HepG2 (cell line): ENCODE data around the gene CLCNKA. TPM values are rescaled to one million over a fixed set of nuclear protein-coding genes. Genes with fewer than 3 reads are reported as not detected.

ENCODE experiments used
- ELF3 ChIP-seq: IDR thresholded peaks from 2 replicates; pipeline ENCODE4 v1.6.1; 2016; ENCODE audit warnings: missing genetic modification reagents, missing compliant biosample characterization
- GATAD1 ChIP-seq: IDR thresholded peaks from 2 replicates; pipeline ENCODE4 v1.6.1; 2016; ENCODE audit warnings: missing genetic modification reagents, missing compliant biosample characterization
- HIVEP1 ChIP-seq: sonication (generic); formaldehyde crosslinking; IDR thresholded peaks from 2 replicates; pipeline ENCODE4 v1.4.0; 2020; ENCODE audit warnings: mild to moderate bottlenecking, missing genetic modification reagents
- HOXA3 ChIP-seq: sonication (generic); formaldehyde crosslinking; IDR thresholded peaks from 2 replicates; pipeline ENCODE4 v1.5.0; 2020; ENCODE audit warnings: missing genetic modification reagents
- JUNB ChIP-seq: sonication (generic); formaldehyde crosslinking; IDR thresholded peaks from 2 replicates; pipeline ENCODE4 v1.8.0; 2022; ENCODE audit warnings: missing genetic modification reagents, mild to moderate bottlenecking, borderline replicate concordance
- KLF6 ChIP-seq: IDR thresholded peaks from 2 replicates; pipeline ENCODE4 v1.8.0; 2016; ENCODE audit warnings: missing biosample characterization, missing genetic modification reagents
- MAF1 ChIP-seq: sonication (generic); formaldehyde crosslinking; IDR thresholded peaks from 2 replicates; pipeline ENCODE4 v1.5.0; 2020; ENCODE audit warnings: missing genetic modification reagents, borderline replicate concordance
- MIER3 ChIP-seq: IDR thresholded peaks from 2 replicates; pipeline ENCODE4 v1.6.1; 2016; ENCODE audit warnings: missing compliant biosample characterization, borderline replicate concordance
- MTA3 ChIP-seq: sonication (generic); formaldehyde crosslinking; IDR thresholded peaks from 2 replicates; pipeline ENCODE4 v1.4.0; 2020; ENCODE audit warnings: missing genetic modification reagents
- NCOR1 ChIP-seq: fragments of 200-600 bp; sonication (generic); IDR thresholded peaks from 2 replicates; pipeline ENCODE4 v1.7.0; 2017; ENCODE audit warnings: antibody characterized with exemption, low read length, borderline replicate concordance
- PRDM4 ChIP-seq: sonication (generic); formaldehyde crosslinking; IDR thresholded peaks from 2 replicates; pipeline ENCODE4 v1.9.0; 2021; ENCODE audit warnings: missing genetic modification reagents, borderline replicate concordance
- SNAPC2 ChIP-seq: sonication (generic); formaldehyde crosslinking; IDR thresholded peaks from 2 replicates; pipeline ENCODE4 v1.8.1; 2022; ENCODE audit warnings: mild to moderate bottlenecking, missing genetic modification reagents
- STAG1 ChIP-seq: sonication (generic); formaldehyde crosslinking; IDR thresholded peaks from 2 replicates; pipeline ENCODE4 v1.4.0; 2020; ENCODE audit warnings: missing genetic modification reagents
- U2AF2 ChIP-seq: fragments of 200-400 bp; formaldehyde crosslinking; IDR thresholded peaks from 2 replicates; pipeline ENCODE4 v1.6.1; 2017; ENCODE audit warnings: low read depth, mild to moderate bottlenecking, low read length
- ZBTB20 ChIP-seq: sonication (generic); formaldehyde crosslinking; IDR thresholded peaks from 2 replicates; pipeline ENCODE4 v1.8.1; 2023; ENCODE audit warnings: missing genetic modification reagents, low read depth, mild to moderate bottlenecking, borderline replicate concordance
- ZFP36L2 ChIP-seq: sonication (generic); formaldehyde crosslinking; IDR thresholded peaks from 2 replicates; pipeline ENCODE4 v1.4.0; 2020; ENCODE audit warnings: missing genetic modification reagents
- ZMAT5 ChIP-seq: sonication (generic); formaldehyde crosslinking; IDR thresholded peaks from 2 replicates; pipeline ENCODE4 v1.5.0; 2020; ENCODE audit warnings: mild to moderate bottlenecking, low read depth, missing genetic modification reagents, borderline replicate concordance
- ZNF44 ChIP-seq: sonication (generic); formaldehyde crosslinking; IDR thresholded peaks from 2 replicates; pipeline ENCODE4 v1.5.1; 2020; ENCODE audit warnings: mild to moderate bottlenecking, missing genetic modification reagents
- ZNF567 ChIP-seq: sonication (generic); formaldehyde crosslinking; IDR thresholded peaks from 2 replicates; pipeline ENCODE4 v1.8.1; 2023; ENCODE audit warnings: mild to moderate bottlenecking, missing genetic modification reagents, borderline replicate concordance
- ZNF678 ChIP-seq: sonication (generic); formaldehyde crosslinking; IDR thresholded peaks from 2 replicates; pipeline ENCODE4 v1.4.0; 2020; ENCODE audit warnings: mild to moderate bottlenecking, missing genetic modification reagents
- ZNF841 ChIP-seq: sonication (generic); formaldehyde crosslinking; IDR thresholded peaks from 2 replicates; pipeline ENCODE4 v1.8.1; 2023; ENCODE audit warnings: missing genetic modification reagents, borderline replicate concordance
- polyA plus RNA-seq, 8 experiments: library from polyadenylated mRNA; depleted of rRNA in 3 of 8; stranded (reverse) in 7 of 8; unstranded in 1 of 8; fragments of >200 nt; fragmentation: Illumina TruSeq in 4 of 8; extraction: Trizol in 4 of 8; gene quantifications; 2 replicates each; pipeline versions ENCODE4 v1.2.1 to v1.2.3, GENCODE V29; 2011 to 2016; ENCODE audit warnings: low read depth in 4 of 8, missing spikeins in 1 of 8, mixed read lengths in 1 of 8; ENCODE audit not compliant: insufficient read depth in 1 of 8
- total RNA-seq, 5 experiments: library from RNA; depleted of rRNA; stranded (reverse); fragments of >200 nt; fragmentation: Illumina TruSeq; extraction: Trizol; gene quantifications; 2 replicates each; pipeline ENCODE4 v1.2.3, GENCODE V29; 2016; ENCODE audit warnings: low read depth in 1 of 5
- TF ChIP-seq, protein P1 (sequence below): sonication (generic); formaldehyde crosslinking; IDR thresholded peaks from 2 replicates; pipeline ENCODE4 v1.5.1; 2020; ENCODE audit warnings: missing genetic modification reagents, mild to moderate bottlenecking, borderline replicate concordance
- TF ChIP-seq, protein P2 (sequence below): sonication (generic); formaldehyde crosslinking; IDR thresholded peaks from 2 replicates; pipeline ENCODE4 v1.8.1; 2023; ENCODE audit warnings: mild to moderate bottlenecking, inconsistent platforms, moderate library complexity, missing genetic modification reagents, borderline replicate concordance
- TF ChIP-seq, protein P3 (sequence below): sonication (generic); formaldehyde crosslinking; IDR thresholded peaks from 2 replicates; pipeline ENCODE4 v1.4.0; 2020; ENCODE audit warnings: missing genetic modification reagents

The CLCNKA gene
- total and polyA plus RNA-seq, 2 of the 13 experiments (the other 11 are each of a cell fraction or from before 2014, with no cell fraction given): 0.03 TPM; not detected in 1

- TF ChIP-seq, protein P1, sequence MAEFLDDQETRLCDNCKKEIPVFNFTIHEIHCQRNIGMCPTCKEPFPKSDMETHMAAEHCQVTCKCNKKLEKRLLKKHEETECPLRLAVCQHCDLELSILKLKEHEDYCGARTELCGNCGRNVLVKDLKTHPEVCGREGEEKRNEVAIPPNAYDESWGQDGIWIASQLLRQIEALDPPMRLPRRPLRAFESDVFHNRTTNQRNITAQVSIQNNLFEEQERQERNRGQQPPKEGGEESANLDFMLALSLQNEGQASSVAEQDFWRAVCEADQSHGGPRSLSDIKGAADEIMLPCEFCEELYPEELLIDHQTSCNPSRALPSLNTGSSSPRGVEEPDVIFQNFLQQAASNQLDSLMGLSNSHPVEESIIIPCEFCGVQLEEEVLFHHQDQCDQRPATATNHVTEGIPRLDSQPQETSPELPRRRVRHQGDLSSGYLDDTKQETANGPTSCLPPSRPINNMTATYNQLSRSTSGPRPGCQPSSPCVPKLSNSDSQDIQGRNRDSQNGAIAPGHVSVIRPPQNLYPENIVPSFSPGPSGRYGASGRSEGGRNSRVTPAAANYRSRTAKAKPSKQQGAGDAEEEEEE (CRISPR knock-in tag): no peak
- no peak for TF ChIP-seq JUNB
- TF ChIP-seq U2AF2: no peak
- TF ChIP-seq STAG1: peak; percentile 91
- TF ChIP-seq ZNF567 (CRISPR knock-in tag): no peak
- TF ChIP-seq ZBTB20 (CRISPR knock-in tag): no peak
- TF ChIP-seq ZNF44: no peak
- TF ChIP-seq, protein P2, sequence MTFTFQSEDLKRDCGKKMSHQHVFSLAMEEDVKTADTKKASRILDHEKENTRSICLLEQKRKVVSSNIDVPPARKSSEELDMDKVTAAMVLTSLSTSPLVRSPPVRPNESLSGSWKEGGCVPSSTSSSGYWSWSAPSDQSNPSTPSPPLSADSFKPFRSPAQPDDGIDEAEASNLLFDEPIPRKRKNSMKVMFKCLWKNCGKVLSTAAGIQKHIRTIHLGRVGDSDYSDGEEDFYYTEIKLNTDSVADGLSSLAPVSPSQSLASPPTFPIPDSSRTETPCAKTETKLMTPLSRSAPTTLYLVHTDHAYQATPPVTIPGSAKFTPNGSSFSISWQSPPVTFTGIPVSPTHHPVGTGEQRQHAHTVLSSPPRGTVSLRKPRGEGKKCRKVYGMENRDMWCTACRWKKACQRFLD (CRISPR knock-in tag): no peak
- no peak for TF ChIP-seq ZMAT5 (CRISPR knock-in tag)
- TF ChIP-seq HIVEP1: no peak
- no peak for TF ChIP-seq MAF1
- no peak for TF ChIP-seq NCOR1
- TF ChIP-seq KLF6 (CRISPR knock-in tag): no peak
- no peak for TF ChIP-seq MTA3 (CRISPR knock-in tag)
- TF ChIP-seq PRDM4 (CRISPR knock-in tag): no peak
- TF ChIP-seq, protein P3, sequence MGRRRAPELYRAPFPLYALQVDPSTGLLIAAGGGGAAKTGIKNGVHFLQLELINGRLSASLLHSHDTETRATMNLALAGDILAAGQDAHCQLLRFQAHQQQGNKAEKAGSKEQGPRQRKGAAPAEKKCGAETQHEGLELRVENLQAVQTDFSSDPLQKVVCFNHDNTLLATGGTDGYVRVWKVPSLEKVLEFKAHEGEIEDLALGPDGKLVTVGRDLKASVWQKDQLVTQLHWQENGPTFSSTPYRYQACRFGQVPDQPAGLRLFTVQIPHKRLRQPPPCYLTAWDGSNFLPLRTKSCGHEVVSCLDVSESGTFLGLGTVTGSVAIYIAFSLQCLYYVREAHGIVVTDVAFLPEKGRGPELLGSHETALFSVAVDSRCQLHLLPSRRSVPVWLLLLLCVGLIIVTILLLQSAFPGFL: no peak
- TF ChIP-seq SNAPC2 (CRISPR knock-in tag): no peak
- TF ChIP-seq MIER3 (CRISPR knock-in tag): no peak
- peak; percentile 37; the same call in 1 of the 2 replicates for TF ChIP-seq ELF3 (CRISPR knock-in tag)
- no peak for TF ChIP-seq ZNF678 (CRISPR knock-in tag)
- TF ChIP-seq HOXA3 (CRISPR knock-in tag): no peak
- no peak for TF ChIP-seq GATAD1 (CRISPR knock-in tag)
- TF ChIP-seq ZFP36L2 (CRISPR knock-in tag): no peak
- TF ChIP-seq ZNF841 (CRISPR knock-in tag): no peak
Observed at GRCh38 chr1:16009030-16009460, 12.8 kb upstream of the CLCNKA start (continued).
